OCI-LY7 (cell line): ENCODE measurements around the gene NDUFB1.

Experiments
- CTCF ChIP-seq: fragments of 200-600 bp; sonication (generic); conservative IDR thresholded peaks from 2 replicates; pipeline ENCODE4 v1.5.1; 2014; ENCODE audit warnings: mild to moderate bottlenecking, antibody characterized with exemption, low read length, moderate library complexity, mixed read lengths
- EZH2phosphoT487 ChIP-seq: fragments of 200-600 bp; sonication (generic); IDR thresholded peaks from 2 replicates; pipeline ENCODE4 v1.6.1; 2018; ENCODE audit warnings: low read depth, borderline replicate concordance, mild to moderate bottlenecking, mixed run types, antibody characterized with exemption, low read length, moderate library complexity, mixed read lengths

GRCh38 chr14:92153581-92153980, 32.1 kb upstream of the NDUFB1 start:
- TF ChIP-seq CTCF (no peak), EZH2phosphoT487 (no peak)
